Nephron (organoid): ENCODE results near the gene TREH.
"Not testable (repeated sequence)": the region's sequence is repeated elsewhere in the genome, so short reads cannot be mapped to it uniquely, and the experiment has no call there.

Experiments
- H3K27ac Mint-ChIP-seq, 3 experiments: 2 replicates each; pipeline ENCODE4 v1.8.0; 2020; ENCODE audit warnings: mixed read lengths in 3 of 3, mild to moderate bottlenecking in 2 of 3, moderate library complexity in 1 of 3
- H3K27me3 Mint-ChIP-seq: 2 replicates; pipeline ENCODE4 v1.8.0; 2021; ENCODE audit warnings: low read depth, mild to moderate bottlenecking, moderate library complexity, mixed read lengths
- H3K36me3 Mint-ChIP-seq: 2 replicates; pipeline ENCODE4 v1.8.0; 2020; ENCODE audit warnings: low read depth, mixed read lengths
- H3K4me1 Mint-ChIP-seq: 2 replicates; pipeline ENCODE4 v1.8.0; 2020; ENCODE audit warnings: mixed read lengths
- H3K4me3 Mint-ChIP-seq, 3 experiments: 2 replicates each; pipeline ENCODE4 v1.8.0; 2020; ENCODE audit warnings: mild to moderate bottlenecking in 3 of 3, mixed read lengths in 3 of 3, moderate library complexity in 2 of 3
- H3K9me3 Mint-ChIP-seq: 2 replicates; pipeline ENCODE4 v1.8.0; 2020; ENCODE audit warnings: mixed read lengths
- TF ChIP-seq, protein P1 (sequence below), 3 experiments: fragments of 200-600 bp; sonication (generic); IDR thresholded peaks; one replicate each; pipeline ENCODE4 v1.5.0; 2021; ENCODE audit warnings: antibody characterized with exemption in 3 of 3; ENCODE audit not compliant: unreplicated experiment in 3 of 3

Gene TREH, protein sequence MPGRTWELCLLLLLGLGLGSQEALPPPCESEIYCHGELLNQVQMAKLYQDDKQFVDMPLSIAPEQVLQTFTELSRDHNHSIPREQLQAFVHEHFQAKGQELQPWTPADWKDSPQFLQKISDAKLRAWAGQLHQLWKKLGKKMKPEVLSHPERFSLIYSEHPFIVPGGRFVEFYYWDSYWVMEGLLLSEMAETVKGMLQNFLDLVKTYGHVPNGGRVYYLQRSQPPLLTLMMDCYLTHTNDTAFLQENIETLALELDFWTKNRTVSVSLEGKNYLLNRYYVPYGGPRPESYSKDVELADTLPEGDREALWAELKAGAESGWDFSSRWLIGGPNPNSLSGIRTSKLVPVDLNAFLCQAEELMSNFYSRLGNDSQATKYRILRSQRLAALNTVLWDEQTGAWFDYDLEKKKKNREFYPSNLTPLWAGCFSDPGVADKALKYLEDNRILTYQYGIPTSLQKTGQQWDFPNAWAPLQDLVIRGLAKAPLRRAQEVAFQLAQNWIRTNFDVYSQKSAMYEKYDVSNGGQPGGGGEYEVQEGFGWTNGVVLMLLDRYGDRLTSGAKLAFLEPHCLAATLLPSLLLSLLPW

DNA sequence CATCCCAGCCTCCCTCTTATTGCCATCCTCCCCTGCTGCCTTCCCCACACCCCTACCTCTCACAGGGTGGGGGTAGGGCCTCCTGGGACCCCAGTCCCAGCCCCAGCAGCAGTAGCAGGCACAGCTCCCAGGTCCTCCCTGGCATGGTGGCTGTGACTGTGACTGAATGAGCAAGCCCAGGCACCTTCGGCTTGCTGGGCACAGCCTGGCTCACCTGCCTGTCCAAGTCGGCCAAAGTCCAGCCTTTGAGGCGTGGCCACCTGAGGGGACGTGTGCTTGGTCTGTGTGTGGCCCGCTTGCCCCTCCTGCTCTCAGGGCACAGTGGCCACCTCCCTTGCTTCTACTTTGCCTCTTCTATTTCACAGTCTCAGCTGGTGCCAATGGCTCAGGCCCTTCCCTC, at the start of gene TREH:
TREH (minus strand) TSS at position 168 of the 400 bp plus-strand sequence; CDS start at position 145, 23 bp downstream.
- Mint-ChIP-seq H3K4me3 (no peak within 1 kb of the TSS), H3K9me3 (no peaks in the 10 kb centered on the region), H3K27ac (peak within 1 kb of the TSS in 1 of 3 experiments; percentile 46), H3K4me1 (no peaks in the 10 kb centered on the region), H3K36me3 (no peaks in the 10 kb centered on the region), H3K27me3 (peaks cover 6% of the 10 kb centered on the region)
- TF ChIP-seq, protein P1, sequence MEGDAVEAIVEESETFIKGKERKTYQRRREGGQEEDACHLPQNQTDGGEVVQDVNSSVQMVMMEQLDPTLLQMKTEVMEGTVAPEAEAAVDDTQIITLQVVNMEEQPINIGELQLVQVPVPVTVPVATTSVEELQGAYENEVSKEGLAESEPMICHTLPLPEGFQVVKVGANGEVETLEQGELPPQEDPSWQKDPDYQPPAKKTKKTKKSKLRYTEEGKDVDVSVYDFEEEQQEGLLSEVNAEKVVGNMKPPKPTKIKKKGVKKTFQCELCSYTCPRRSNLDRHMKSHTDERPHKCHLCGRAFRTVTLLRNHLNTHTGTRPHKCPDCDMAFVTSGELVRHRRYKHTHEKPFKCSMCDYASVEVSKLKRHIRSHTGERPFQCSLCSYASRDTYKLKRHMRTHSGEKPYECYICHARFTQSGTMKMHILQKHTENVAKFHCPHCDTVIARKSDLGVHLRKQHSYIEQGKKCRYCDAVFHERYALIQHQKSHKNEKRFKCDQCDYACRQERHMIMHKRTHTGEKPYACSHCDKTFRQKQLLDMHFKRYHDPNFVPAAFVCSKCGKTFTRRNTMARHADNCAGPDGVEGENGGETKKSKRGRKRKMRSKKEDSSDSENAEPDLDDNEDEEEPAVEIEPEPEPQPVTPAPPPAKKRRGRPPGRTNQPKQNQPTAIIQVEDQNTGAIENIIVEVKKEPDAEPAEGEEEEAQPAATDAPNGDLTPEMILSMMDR (IDR thresholded peaks at IDR 0.05; ENCODE audit: unreplicated experiment in 3 of 3), result no peak

DNA sequence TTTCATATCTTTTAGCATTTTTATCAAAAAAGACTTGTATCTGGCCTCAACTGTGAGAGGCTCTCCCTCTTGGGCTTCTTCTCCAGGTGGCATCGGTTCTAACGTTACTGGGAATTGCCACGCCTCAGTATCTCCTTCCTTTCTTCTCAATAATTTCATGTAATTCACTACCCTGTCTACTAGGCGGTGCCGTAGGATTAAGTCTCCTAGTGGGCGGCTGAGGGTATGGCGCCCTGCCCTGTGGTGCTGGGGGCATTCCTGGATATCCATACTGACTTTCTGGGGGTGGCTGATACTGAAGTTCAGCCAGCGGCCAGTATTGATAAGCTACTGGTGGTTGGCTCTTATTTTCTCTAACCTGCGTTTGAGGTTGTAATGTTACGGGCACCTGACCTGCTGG, 48.7 kb upstream of the TREH start:
- H3K27ac Mint-ChIP-seq, H3K9me3 Mint-ChIP-seq, H3K36me3 Mint-ChIP-seq, H3K4me3 Mint-ChIP-seq, H3K27me3 Mint-ChIP-seq: not testable (repeated sequence)
- H3K4me1 Mint-ChIP-seq, result peaks cover 15% of the 10 kb centered on the region

DNA sequence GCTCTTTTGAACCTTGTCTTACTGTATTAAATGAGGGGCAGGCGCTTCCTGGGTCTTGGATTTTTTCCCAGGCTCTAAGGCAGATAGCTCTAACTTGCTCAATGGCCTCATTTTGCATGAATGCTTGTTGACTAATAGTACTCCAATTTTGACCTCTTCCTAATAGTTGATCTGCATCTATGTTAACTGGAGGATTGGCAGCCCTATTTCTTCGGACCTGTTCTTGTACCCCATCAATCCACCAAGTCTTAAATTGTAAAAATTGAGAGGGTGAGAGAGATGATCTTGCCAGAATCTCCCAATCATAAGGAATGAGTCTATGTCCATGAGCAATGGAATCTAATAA, 48.2 kb upstream of the TREH start:
- peaks cover 15% of the 10 kb centered on the region for H3K4me1 Mint-ChIP-seq
- not testable (repeated sequence) for H3K36me3 Mint-ChIP-seq, H3K27me3 Mint-ChIP-seq, H3K4me3 Mint-ChIP-seq, H3K27ac Mint-ChIP-seq, H3K9me3 Mint-ChIP-seq

DNA sequence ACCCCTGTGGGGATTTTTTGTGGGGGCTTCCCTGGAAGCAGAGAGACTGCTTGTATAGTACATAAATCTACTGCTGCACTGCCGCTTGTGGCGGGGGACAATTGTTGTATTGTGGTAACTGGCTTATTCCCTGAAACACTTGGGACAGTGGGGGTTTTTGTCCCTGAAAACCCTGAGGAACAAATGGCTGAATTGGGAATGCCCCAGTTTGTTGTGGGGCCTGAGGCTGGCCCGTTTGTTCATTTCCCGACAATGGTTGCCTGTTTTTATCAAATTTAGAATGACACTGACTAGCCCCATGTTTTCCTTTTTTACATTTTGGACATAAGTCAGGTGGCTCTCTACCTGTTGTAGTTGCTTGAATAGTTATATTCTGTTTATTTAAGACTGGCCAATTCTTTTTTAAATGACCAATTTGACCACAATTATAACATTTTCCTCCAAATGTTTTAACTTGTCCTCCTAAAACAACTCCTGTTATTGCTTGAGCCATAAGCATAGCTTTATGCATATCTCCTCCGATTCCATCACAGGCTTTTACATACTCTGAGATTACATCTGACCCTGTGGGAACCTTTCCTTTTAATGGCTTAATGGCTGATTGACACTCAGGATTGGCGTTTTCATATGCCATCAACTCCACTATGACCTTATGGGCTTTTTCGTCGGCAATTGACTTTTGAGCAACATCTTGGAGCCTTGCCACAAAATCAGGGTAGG, 47.7 kb upstream of the TREH start:
- H3K27ac Mint-ChIP-seq, H3K27me3 Mint-ChIP-seq, H3K9me3 Mint-ChIP-seq, H3K4me3 Mint-ChIP-seq, H3K36me3 Mint-ChIP-seq: not testable (repeated sequence)
- H3K4me1 Mint-ChIP-seq, result peaks cover 15% of the 10 kb centered on the region

DNA sequence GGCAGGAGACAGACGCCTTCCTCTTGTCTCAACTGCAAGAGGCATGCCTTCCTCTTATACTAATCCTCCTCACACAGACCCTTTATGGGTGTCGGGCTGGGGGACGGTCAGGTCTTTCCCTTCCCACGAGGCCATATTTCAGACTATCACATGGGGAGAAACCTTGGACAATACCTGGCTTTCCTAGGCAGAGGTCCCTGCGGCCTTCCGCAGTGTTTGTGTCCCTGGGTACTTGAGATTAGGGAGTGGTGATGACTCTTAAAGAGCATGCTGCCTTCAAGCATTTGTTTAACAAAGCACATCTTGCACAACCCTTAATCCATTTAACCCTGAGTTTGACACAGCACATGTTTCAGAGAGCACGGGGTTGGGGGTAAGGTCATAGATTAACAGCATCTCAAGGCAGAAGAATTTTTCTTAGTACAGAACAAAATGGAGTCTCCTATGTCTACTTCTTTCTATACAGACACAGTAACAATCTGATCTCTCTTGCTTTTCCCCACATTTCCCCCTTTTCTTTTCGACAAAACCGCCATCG, 42.1 kb upstream of the TREH start:
- H3K27ac Mint-ChIP-seq, H3K9me3 Mint-ChIP-seq, H3K36me3 Mint-ChIP-seq, H3K4me3 Mint-ChIP-seq: not testable (repeated sequence)
- Mint-ChIP-seq H3K4me1 (peaks cover 27% of the 10 kb centered on the region), H3K27me3 (peaks cover 32% of the 10 kb centered on the region)

DNA sequence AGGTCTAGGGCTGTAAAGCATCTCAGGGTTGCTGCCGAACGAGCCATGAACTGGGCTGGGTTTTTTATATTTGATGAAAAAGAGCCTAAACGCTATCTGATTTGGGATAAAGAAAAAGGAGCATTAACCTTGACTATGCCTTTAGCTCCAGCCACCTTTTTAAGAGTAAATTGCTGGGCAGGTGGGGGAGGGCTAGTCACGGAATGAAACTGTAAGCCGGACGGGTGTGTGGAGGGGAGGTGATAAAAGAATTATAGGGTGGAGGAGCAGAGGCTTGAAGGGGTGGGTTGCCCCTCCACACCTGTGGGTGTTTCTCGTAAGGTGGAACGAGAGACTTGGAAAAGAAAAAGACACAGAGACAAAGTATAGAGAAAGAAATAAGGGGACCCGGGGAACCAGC, 41.3 kb upstream of the TREH start:
- H3K36me3 Mint-ChIP-seq, H3K27ac Mint-ChIP-seq, H3K9me3 Mint-ChIP-seq: not testable (repeated sequence)
- peaks cover 23% of the 10 kb centered on the region for H3K4me1 Mint-ChIP-seq
- H3K4me3 Mint-ChIP-seq, result peak overlapping the region in 1 of 3 experiments; percentile 40
- H3K27me3 Mint-ChIP-seq, result peaks cover 32% of the 10 kb centered on the region

DNA sequence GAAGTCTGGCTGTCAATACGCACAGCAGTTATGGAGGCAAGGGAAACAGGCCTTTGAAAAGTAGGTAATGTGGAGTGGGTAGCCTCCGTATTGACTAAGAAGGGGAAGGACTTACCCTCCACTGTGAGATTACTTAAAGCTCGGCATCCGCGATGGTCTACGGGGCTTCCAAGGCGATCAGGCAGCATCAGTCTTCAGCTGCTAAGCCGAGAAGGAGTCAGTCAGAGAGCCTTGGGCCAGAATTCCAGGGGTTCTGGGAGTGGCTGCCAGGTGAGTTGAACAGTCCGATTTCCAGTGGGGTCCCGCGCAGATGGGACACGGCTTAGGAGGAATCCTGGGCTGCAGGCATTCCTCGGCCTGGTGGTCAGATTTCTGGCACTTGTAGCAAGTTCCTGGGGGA, 40.6 kb upstream of the TREH start:
- H3K36me3 Mint-ChIP-seq, H3K27ac Mint-ChIP-seq, H3K9me3 Mint-ChIP-seq: not testable (repeated sequence)
- peaks cover 23% of the 10 kb centered on the region for H3K4me1 Mint-ChIP-seq
- peaks cover 32% of the 10 kb centered on the region for H3K27me3 Mint-ChIP-seq
- H3K4me3 Mint-ChIP-seq, result peak overlapping the region in 1 of 3 experiments; percentile 12

DNA sequence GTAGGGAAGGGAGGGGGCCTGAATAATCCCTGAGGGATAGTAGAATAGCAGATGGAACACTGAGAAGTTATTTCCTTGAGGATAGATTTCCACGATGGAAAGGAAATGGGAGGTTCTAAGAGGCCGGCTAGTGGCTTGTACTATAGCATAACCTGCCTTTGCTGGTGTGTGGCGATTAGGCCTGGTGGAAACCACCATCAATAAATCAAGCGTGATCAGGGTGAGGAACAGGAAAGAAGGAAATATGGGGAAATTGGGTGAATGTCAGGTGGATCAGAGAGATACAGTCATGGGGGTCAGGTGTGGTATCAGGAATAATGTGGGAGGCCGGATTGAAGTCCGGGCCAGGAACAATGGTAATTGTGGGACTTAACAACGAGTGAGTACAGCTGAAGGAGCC, 39.1 kb upstream of the TREH start:
- not testable (repeated sequence) for H3K9me3 Mint-ChIP-seq, H3K4me3 Mint-ChIP-seq
- peaks cover 28% of the 10 kb centered on the region for H3K4me1 Mint-ChIP-seq

DNA sequence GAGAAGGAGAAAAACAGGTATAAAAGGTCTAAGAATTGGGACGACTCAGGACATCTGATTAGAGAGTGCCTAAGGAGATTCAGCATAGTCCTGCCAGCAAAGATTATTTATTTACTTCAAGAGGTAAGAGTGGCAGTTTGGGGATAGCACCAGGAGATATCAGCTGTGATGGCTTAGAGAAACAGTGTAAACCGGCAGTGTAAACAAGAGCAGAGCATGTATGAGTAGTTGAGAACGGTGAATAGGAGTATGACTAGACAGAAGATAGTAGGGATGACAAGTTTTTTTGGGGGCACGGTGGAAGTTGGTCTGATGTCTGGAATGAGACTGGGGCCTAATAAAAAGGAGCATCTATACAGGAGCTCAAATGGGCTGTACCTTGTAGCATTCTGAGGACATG, 38.3 kb upstream of the TREH start:
- H3K36me3 Mint-ChIP-seq, H3K9me3 Mint-ChIP-seq, H3K4me3 Mint-ChIP-seq, H3K27ac Mint-ChIP-seq: not testable (repeated sequence)
- peaks cover 32% of the 10 kb centered on the region for H3K27me3 Mint-ChIP-seq
- H3K4me1 Mint-ChIP-seq, result peaks cover 28% of the 10 kb centered on the region

More for the DNA sequence above, 39.1 kb upstream of the TREH start:
- not testable (repeated sequence) for H3K27ac Mint-ChIP-seq, H3K36me3 Mint-ChIP-seq
- peaks cover 32% of the 10 kb centered on the region for H3K27me3 Mint-ChIP-seq

DNA sequence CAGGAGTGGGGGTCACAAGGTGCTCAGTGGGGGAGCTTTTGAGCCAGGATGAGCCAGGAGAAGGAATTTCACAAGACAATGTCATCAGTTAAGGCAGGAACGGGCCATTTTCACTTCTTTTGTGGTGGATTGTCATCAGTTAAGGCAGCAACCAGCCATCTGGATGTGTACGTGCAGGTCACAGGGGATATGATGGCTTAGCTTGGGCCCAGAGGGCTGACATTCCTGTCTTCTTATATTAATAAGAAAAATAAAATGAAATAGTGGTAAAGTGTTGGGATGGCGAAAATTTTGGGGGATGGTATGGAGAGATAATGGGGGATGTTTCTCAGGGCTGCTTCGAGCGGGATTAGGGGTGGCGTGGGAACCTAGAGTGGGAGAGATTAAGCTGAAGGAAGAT, 37.8 kb upstream of the TREH start:
- H3K27me3 Mint-ChIP-seq, result peaks cover 32% of the 10 kb centered on the region
- not testable (repeated sequence) for H3K27ac Mint-ChIP-seq, H3K9me3 Mint-ChIP-seq, H3K36me3 Mint-ChIP-seq, H3K4me3 Mint-ChIP-seq
- H3K4me1 Mint-ChIP-seq, result peaks cover 28% of the 10 kb centered on the region
